ENCODE measurements around the gene WWOX.

Gene WWOX

GRCh38 chr16:78553268-78554039 lies 454.0 kb downstream of the WWOX start:
- H3K4me3 ChIP-seq (ENCODE audit: low read length) = no peak overlapping the region
- H3K27ac ChIP-seq (ENCODE audit: low read length) = no peak overlapping the region
- H3K36me3 ChIP-seq (replicated peaks; ENCODE audit: insufficient read depth, low read length) = no peaks in the 10 kb centered on the region
- H3K79me2 ChIP-seq (ENCODE audit: low read length) = no peaks in the 10 kb centered on the region
- no peak overlapping the region for H3K4me2 ChIP-seq (ENCODE audit: low read depth, low read length)
- DNase-seq = no peak
- H3K27me3 ChIP-seq (replicated peaks; ENCODE audit: insufficient read depth, low read length) = no peaks in the 10 kb centered on the region
- H3K9me3 ChIP-seq (replicated peaks; ENCODE audit: insufficient read depth, low read length) = no peaks in the 10 kb centered on the region
- H2AFZ ChIP-seq (ENCODE audit: low read length) = no peak overlapping the region
- H3K9ac ChIP-seq (ENCODE audit: low read length) = no peak overlapping the region
- no peaks in the 10 kb centered on the region for H3F3A ChIP-seq (ENCODE audit: insufficient read depth, low read length)
- TF ChIP-seq CTCF (IDR thresholded peaks at IDR 0.05; ENCODE audit: low read length) = no peak
- TF ChIP-seq EZH2phosphoT487 (IDR thresholded peaks at IDR 0.05; ENCODE audit: low read length) = no peak
- TF ChIP-seq EZH2 (optimal IDR thresholded peaks at IDR 0.05; ENCODE audit: low read depth, low read length) = no peak
- no peaks in the 10 kb centered on the region for H3K4me1 ChIP-seq (ENCODE audit: low read length)
- no peaks in the 10 kb centered on the region for H4K20me1 ChIP-seq (ENCODE audit: insufficient read depth, low read length)
- no peaks in the 10 kb centered on the region for H3K9me2 ChIP-seq (replicated peaks; ENCODE audit: insufficient read depth, low read length)

- H3K9me2 ChIP-seq (replicated peaks; ENCODE audit: insufficient read depth, low read length) = no peaks in the 10 kb centered on the region
- H3K9ac ChIP-seq (ENCODE audit: low read length) = no peak overlapping the region
- H3K4me3 ChIP-seq (ENCODE audit: low read length) = no peak overlapping the region
- H3K36me3 ChIP-seq (replicated peaks; ENCODE audit: insufficient read depth, low read length) = no peaks in the 10 kb centered on the region
- H3K27me3 ChIP-seq (replicated peaks; ENCODE audit: insufficient read depth, low read length) = no peaks in the 10 kb centered on the region
- H3K4me2 ChIP-seq (ENCODE audit: low read depth, low read length) = no peak overlapping the region
- H3K27ac ChIP-seq (ENCODE audit: low read length) = no peak overlapping the region
- no peaks in the 10 kb centered on the region for H3K4me1 ChIP-seq (ENCODE audit: low read length)
- TF ChIP-seq CTCF (IDR thresholded peaks at IDR 0.05; ENCODE audit: low read length) (no peak), EZH2phosphoT487 (IDR thresholded peaks at IDR 0.05; ENCODE audit: low read length) (no peak), EZH2 (optimal IDR thresholded peaks at IDR 0.05; ENCODE audit: low read depth, low read length) (no peak)
- no peak for DNase-seq
- no peaks in the 10 kb centered on the region for H3K9me3 ChIP-seq (replicated peaks; ENCODE audit: insufficient read depth, low read length)
- H4K20me1 ChIP-seq (ENCODE audit: insufficient read depth, low read length) = no peaks in the 10 kb centered on the region
- H2AFZ ChIP-seq (ENCODE audit: low read length) = no peak overlapping the region
- H3F3A ChIP-seq (ENCODE audit: insufficient read depth, low read length) = no peaks in the 10 kb centered on the region
- no peaks in the 10 kb centered on the region for H3K79me2 ChIP-seq (ENCODE audit: low read length)
Observed at GRCh38 chr16:78556421-78556820, 457.0 kb downstream of the WWOX start.

GRCh38 chr16:78560997-78561396 lies 461.5 kb downstream of the WWOX start:
- Histone ChIP-seq H3K9me3 (replicated peaks; ENCODE audit: insufficient read depth, low read length) (no peaks in the 10 kb centered on the region), H2AFZ (ENCODE audit: low read length) (no peak overlapping the region), H4K20me1 (ENCODE audit: insufficient read depth, low read length) (no peaks in the 10 kb centered on the region), H3F3A (ENCODE audit: insufficient read depth, low read length) (no peaks in the 10 kb centered on the region), H3K9ac (ENCODE audit: low read length) (no peak overlapping the region), H3K4me2 (ENCODE audit: low read depth, low read length) (no peak overlapping the region), H3K4me1 (ENCODE audit: low read length) (peaks cover 8% of the 10 kb centered on the region; the same call in 1 of the 2 replicates), H3K27ac (ENCODE audit: low read length) (no peak overlapping the region), H3K27me3 (replicated peaks; ENCODE audit: insufficient read depth, low read length) (no peaks in the 10 kb centered on the region), H3K9me2 (replicated peaks; ENCODE audit: insufficient read depth, low read length) (no peaks in the 10 kb centered on the region), H3K79me2 (ENCODE audit: low read length) (no peaks in the 10 kb centered on the region), H3K36me3 (replicated peaks; ENCODE audit: insufficient read depth, low read length) (no peaks in the 10 kb centered on the region), H3K4me3 (ENCODE audit: low read length) (no peak overlapping the region)
- TF ChIP-seq CTCF (IDR thresholded peaks at IDR 0.05; ENCODE audit: low read length) = no peak
- no peak for TF ChIP-seq EZH2phosphoT487 (IDR thresholded peaks at IDR 0.05; ENCODE audit: low read length)
- no peak for TF ChIP-seq EZH2 (optimal IDR thresholded peaks at IDR 0.05; ENCODE audit: low read depth, low read length)
- no peak for DNase-seq

Data from MM.1S (cell line).